SU-DHL-6 (cell line): ENCODE data around the gene EML4.

Source experiments
- H2AFZ ChIP-seq: fragments of 200-600 bp; sonication (generic); 2 replicates; pipeline ENCODE4 v1.6.1; 2014; ENCODE audit warnings: low read depth, mild to moderate bottlenecking, moderate library complexity, mixed read lengths, antibody characterized with exemption, low read length; ENCODE audit not compliant: severe bottlenecking
- H3F3A ChIP-seq: fragments of 200-600 bp; shearing (Covaris generic); 2 replicates; pipeline ENCODE4 v1.6.0; 2016; ENCODE audit warnings: antibody characterized with exemption, mild to moderate bottlenecking; ENCODE audit not compliant: insufficient read depth
- H3K27ac ChIP-seq: fragments of 200-600 bp; sonication (generic); 2 replicates; pipeline ENCODE4 v1.5.1; 2016; ENCODE audit warnings: low read depth, mild to moderate bottlenecking, low read length, moderate library complexity, mixed read lengths
- H3K27me3 ChIP-seq: fragments of 200-600 bp; sonication (generic), shearing (Covaris generic); 2 replicates; pipeline ENCODE4 v1.6.0; 2014; ENCODE audit warnings: mild to moderate bottlenecking, low read length
- H3K36me3 ChIP-seq: fragments of 200-600 bp; sonication (generic); 2 replicates; pipeline ENCODE4 v1.6.1; 2014; ENCODE audit warnings: mild to moderate bottlenecking, low read length, mixed read lengths
- H3K4me2 ChIP-seq: fragments of 300-600, 200-600 bp; shearing (Covaris generic), sonication (generic); 2 replicates; pipeline ENCODE4 v1.6.0; 2014; ENCODE audit warnings: low read length, low read depth, mild to moderate bottlenecking; ENCODE audit not compliant: poor library complexity, severe bottlenecking
- H3K4me3 ChIP-seq: fragments of 200-600 bp; sonication (generic); 2 replicates; pipeline ENCODE4 v1.5.1; 2014; ENCODE audit warnings: antibody characterized with exemption, low read length, mild to moderate bottlenecking, mixed read lengths; ENCODE audit not compliant: insufficient read depth, poor library complexity, severe bottlenecking
- H3K79me2 ChIP-seq: fragments of 200-600 bp; sonication (generic); 2 replicates; pipeline ENCODE4 v1.6.1; 2014; ENCODE audit warnings: mild to moderate bottlenecking, low read length, moderate library complexity; ENCODE audit not compliant: insufficient read depth
- H3K9ac ChIP-seq: fragments of 200-600 bp; sonication (generic); 2 replicates; pipeline ENCODE4 v1.7.0; 2014; ENCODE audit warnings: mild to moderate bottlenecking, low read length
- H3K9me2 ChIP-seq: fragments of 200-600 bp; sonication (generic); replicated peaks from 2 replicates; pipeline ENCODE4 v1.6.1; 2014; ENCODE audit warnings: low read length; ENCODE audit not compliant: insufficient read depth
- H3K9me3 ChIP-seq: fragments of 200-600 bp; sonication (generic); 2 replicates; pipeline ENCODE4 v1.6.1; 2014; ENCODE audit warnings: low read length, mixed read lengths; ENCODE audit not compliant: insufficient read depth
- H4K20me1 ChIP-seq: fragments of 200-600 bp; sonication (generic); 2 replicates; pipeline ENCODE4 v1.6.1; 2014; ENCODE audit warnings: low read depth, mild to moderate bottlenecking, antibody characterized with exemption, low read length, moderate library complexity, mixed read lengths
- EZH2phosphoT487 ChIP-seq: fragments of 200-600 bp; sonication (generic), shearing (Covaris generic); conservative IDR thresholded peaks from 2 replicates; pipeline ENCODE4 v1.6.1; 2018; ENCODE audit warnings: mild to moderate bottlenecking, antibody characterized with exemption, low read length, moderate library complexity, mixed read lengths
- TF ChIP-seq, protein P1 (sequence below): fragments of 200-600 bp; sonication (generic); IDR thresholded peaks from one replicate; pipeline ENCODE4 v1.5.1; 2017; ENCODE audit warnings: antibody characterized with exemption, mild to moderate bottlenecking, low read length, moderate library complexity; ENCODE audit not compliant: insufficient read depth, poor library complexity, severe bottlenecking

The EML4 gene

DNA sequence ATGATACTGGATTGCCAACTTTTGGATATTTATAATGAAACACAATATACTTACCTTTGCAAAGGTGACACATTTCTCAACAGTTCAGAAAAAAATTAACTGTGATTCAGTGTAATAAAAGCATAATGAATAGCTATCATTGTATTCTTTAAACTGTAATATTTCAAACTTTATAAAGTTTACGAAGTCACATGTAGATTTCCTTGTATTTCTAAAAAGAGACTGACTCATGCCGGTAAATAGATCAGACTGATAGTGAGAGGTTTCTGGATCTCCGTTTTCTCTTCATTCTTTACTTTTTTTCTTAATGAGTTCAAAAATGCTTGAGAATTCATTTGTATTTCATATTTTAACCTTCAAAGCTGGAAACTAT is 70.1 kb downstream of the EML4 start:
- Histone ChIP-seq H3K9me3 (no peaks in the 10 kb centered on the region), H3K4me2 (no peak overlapping the region), H3K27me3 (no peaks in the 10 kb centered on the region), H3K4me3 (no peak overlapping the region), H4K20me1 (peaks cover 23% of the 10 kb centered on the region; the same call in 1 of the 2 replicates), H3K9me2 (no peaks in the 10 kb centered on the region), H3K36me3 (no peaks in the 10 kb centered on the region), H3K9ac (no peak overlapping the region), H3F3A (no peaks in the 10 kb centered on the region), H3K27ac (no peak overlapping the region), H2AFZ (no peak overlapping the region), H3K79me2 (peaks cover 38% of the 10 kb centered on the region; the same call in 1 of the 2 replicates)
- TF ChIP-seq, protein P1, sequence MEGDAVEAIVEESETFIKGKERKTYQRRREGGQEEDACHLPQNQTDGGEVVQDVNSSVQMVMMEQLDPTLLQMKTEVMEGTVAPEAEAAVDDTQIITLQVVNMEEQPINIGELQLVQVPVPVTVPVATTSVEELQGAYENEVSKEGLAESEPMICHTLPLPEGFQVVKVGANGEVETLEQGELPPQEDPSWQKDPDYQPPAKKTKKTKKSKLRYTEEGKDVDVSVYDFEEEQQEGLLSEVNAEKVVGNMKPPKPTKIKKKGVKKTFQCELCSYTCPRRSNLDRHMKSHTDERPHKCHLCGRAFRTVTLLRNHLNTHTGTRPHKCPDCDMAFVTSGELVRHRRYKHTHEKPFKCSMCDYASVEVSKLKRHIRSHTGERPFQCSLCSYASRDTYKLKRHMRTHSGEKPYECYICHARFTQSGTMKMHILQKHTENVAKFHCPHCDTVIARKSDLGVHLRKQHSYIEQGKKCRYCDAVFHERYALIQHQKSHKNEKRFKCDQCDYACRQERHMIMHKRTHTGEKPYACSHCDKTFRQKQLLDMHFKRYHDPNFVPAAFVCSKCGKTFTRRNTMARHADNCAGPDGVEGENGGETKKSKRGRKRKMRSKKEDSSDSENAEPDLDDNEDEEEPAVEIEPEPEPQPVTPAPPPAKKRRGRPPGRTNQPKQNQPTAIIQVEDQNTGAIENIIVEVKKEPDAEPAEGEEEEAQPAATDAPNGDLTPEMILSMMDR, result no peak
- TF ChIP-seq EZH2phosphoT487, result no peak

DNA sequence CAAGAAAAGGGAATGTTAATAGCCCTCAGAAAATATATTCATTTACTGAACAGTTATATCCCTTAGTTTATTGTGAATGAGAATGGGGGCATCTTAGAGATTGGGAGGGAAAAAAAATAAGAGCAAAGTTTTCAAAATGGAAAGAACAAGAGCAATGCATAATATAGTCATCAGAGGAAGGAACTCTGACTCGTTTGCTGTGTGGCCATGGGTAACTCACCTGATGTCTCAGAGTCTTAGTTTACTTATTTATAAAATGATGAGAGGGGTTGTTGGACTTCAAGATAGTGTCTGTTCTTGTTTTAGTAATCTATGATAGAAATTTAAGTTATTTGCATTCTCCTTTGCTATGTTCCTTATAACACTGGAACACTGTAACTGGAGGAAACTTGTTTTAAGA is 70.7 kb downstream of the EML4 start:
- Histone ChIP-seq H3K27ac (no peak overlapping the region), H3K79me2 (peaks cover 37% of the 10 kb centered on the region; the same call in 1 of the 2 replicates), H3K27me3 (no peaks in the 10 kb centered on the region), H3K4me3 (no peak overlapping the region), H3K36me3 (no peaks in the 10 kb centered on the region), H3K9ac (no peak overlapping the region), H2AFZ (no peak overlapping the region), H3F3A (no peaks in the 10 kb centered on the region), H3K9me2 (no peaks in the 10 kb centered on the region), H3K4me2 (no peak overlapping the region), H3K9me3 (no peaks in the 10 kb centered on the region), H4K20me1 (peaks cover 23% of the 10 kb centered on the region; the same call in 1 of the 2 replicates)
- TF ChIP-seq, protein P1, result no peak
- TF ChIP-seq EZH2phosphoT487, result no peak

DNA sequence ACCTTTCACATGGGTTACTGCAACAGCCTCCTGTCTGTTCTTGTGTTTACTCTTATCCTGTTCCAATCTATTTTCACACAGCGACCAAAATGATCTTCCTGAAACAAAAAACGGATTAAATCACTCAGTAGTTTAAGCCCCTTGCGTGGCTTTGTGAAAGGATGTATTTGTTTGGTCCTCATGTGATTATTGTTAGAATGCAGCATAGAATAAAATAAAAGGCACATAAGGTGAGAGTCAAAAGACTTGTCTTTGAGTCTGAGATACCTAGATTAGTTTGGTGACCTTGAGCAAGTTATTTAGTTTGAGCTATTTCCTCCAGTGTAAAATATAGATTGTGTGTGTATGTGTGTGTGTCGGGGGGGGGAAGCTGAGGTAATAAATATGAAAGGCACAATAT is 72.4 kb downstream of the EML4 start:
- Histone ChIP-seq H4K20me1 (peaks cover 16% of the 10 kb centered on the region; the same call in 1 of the 2 replicates), H3K9ac (no peak overlapping the region), H3K9me2 (no peaks in the 10 kb centered on the region), H3K4me3 (no peak overlapping the region), H3K36me3 (peaks cover 7% of the 10 kb centered on the region; the same call in 1 of the 2 replicates), H2AFZ (no peak overlapping the region), H3K9me3 (no peaks in the 10 kb centered on the region), H3K4me2 (no peak overlapping the region), H3F3A (no peaks in the 10 kb centered on the region), H3K27ac (no peak overlapping the region), H3K27me3 (no peaks in the 10 kb centered on the region), H3K79me2 (peaks cover 37% of the 10 kb centered on the region; the same call in 1 of the 2 replicates)
- no peak for TF ChIP-seq EZH2phosphoT487
- TF ChIP-seq, protein P1, result no peak
